Endodermal cell (in vitro differentiated cells): ENCODE results near the gene EGR2. TPM values are rescaled to one million over a fixed set of nuclear protein-coding genes. Genes with fewer than 3 reads are reported as not detected.

Experiments
- DNase-seq: peaks from one replicate; pipeline ENCODE4 v3.0.0-alpha.2; 2017
- H3K27ac ChIP-seq: 2 replicates; pipeline ENCODE4 v1.5.1; 2013; ENCODE audit warnings: mild to moderate bottlenecking, low read depth, low read length, moderate library complexity
- H3K27me3 ChIP-seq: 2 replicates; pipeline ENCODE4 v1.6.1; 2013; ENCODE audit warnings: mild to moderate bottlenecking, low read length, moderate library complexity; ENCODE audit not compliant: insufficient read depth, control insufficient read depth, poor library complexity, severe bottlenecking
- H3K36me3 ChIP-seq: 2 replicates; pipeline ENCODE4 v1.7.0; 2013; ENCODE audit warnings: mild to moderate bottlenecking, low read length, moderate library complexity; ENCODE audit not compliant: control insufficient read depth, insufficient read depth
- H3K4me1 ChIP-seq: one replicate; pipeline ENCODE4 v1.7.0; 2013; ENCODE audit warnings: low read length; ENCODE audit not compliant: control insufficient read depth, insufficient read depth
- H3K4me3 ChIP-seq: 2 replicates; pipeline ENCODE4 v1.5.1; 2013; ENCODE audit warnings: mild to moderate bottlenecking, low read length, moderate library complexity
- H3K9ac ChIP-seq: 2 replicates; pipeline ENCODE4 v1.6.1; 2013; ENCODE audit warnings: mild to moderate bottlenecking, low read length, moderate library complexity; ENCODE audit not compliant: poor library complexity, severe bottlenecking; ENCODE audit errors: extremely low read depth
- H3K9me3 ChIP-seq: 2 replicates; pipeline ENCODE4 v1.6.1; 2013; ENCODE audit warnings: mild to moderate bottlenecking, low read length, moderate library complexity; ENCODE audit not compliant: control insufficient read depth
- H3K27ac Mint-ChIP-seq: 2 replicates; pipeline ENCODE4 v1.8.0; 2020; ENCODE audit warnings: mixed read lengths
- H3K27me3 Mint-ChIP-seq: 2 replicates; pipeline ENCODE4 v1.8.0; 2021; ENCODE audit warnings: mild to moderate bottlenecking, mixed read lengths; ENCODE audit not compliant: insufficient read depth
- H3K36me3 Mint-ChIP-seq: 2 replicates; pipeline ENCODE4 v1.8.0; 2020; ENCODE audit warnings: low read depth, mixed read lengths
- H3K4me1 Mint-ChIP-seq: 2 replicates; pipeline ENCODE4 v1.8.0; 2020; ENCODE audit warnings: mixed read lengths
- H3K4me3 Mint-ChIP-seq: 2 replicates; pipeline ENCODE4 v1.8.0; 2020; ENCODE audit warnings: mild to moderate bottlenecking, moderate library complexity, mixed read lengths
- H3K9me3 Mint-ChIP-seq: 2 replicates; pipeline ENCODE4 v1.8.0; 2020; ENCODE audit warnings: mild to moderate bottlenecking, mixed read lengths
- CTCF ChIP-seq: fragments of 200-600 bp; sonication (generic); conservative IDR thresholded peaks from 2 replicates; pipeline ENCODE4 v1.5.0; 2021; ENCODE audit warnings: antibody characterized with exemption, mild to moderate bottlenecking
- WGBS, 2 experiments: methylation state at CpG; one replicate each; pipeline versions ENCODE4 v1.1.5 to v1.1.7; 2013; ENCODE audit warnings: missing lambda C conversion rate in 2 of 2, mixed read lengths in 1 of 2; ENCODE audit not compliant: insufficient coverage in 1 of 2, insufficient read length in 1 of 2; 5-methylcytosine and 5-hydroxymethylcytosine counted together
- total RNA-seq, 2 donors: library from RNA; stranded (reverse); fragmentation: NEBNext Ultra II Directional in 1 of 2; extraction: Animal tissue kit (Norgen Biotek cat#: 25700) in 1 of 2; gene quantifications; 2 replicates in 1 of 2; 3 replicates in 1 of 2; pipeline ENCODE4 v1.2.1, GENCODE V29; 2021

The EGR2 gene
- total RNA-seq, 2 donors from 2014 or later: 0.24 to 0.35 TPM

GRCh38 chr10:62816076-62816330 is 163 bp downstream of the EGR2 start:
- H3K9ac ChIP-seq: no peak overlapping the region
- H3K27ac ChIP-seq: no peak overlapping the region
- peaks cover 7% of the 10 kb centered on the region for H3K9me3 Mint-ChIP-seq
- peak overlapping the region; percentile 80 for H3K4me3 ChIP-seq
- DNase-seq: no peak
- WGBS, 2 experiments: 0 to 3% methylated on average over 1 to 2 of the region's 2 CpGs
- peak overlapping the region; percentile 83 for H3K27ac Mint-ChIP-seq
- peaks cover 94% of the 10 kb centered on the region for H3K27me3 Mint-ChIP-seq
- no peaks in the 10 kb centered on the region for H3K9me3 ChIP-seq
- H3K36me3 Mint-ChIP-seq: no peaks in the 10 kb centered on the region
- H3K4me1 Mint-ChIP-seq: peaks cover 15% of the 10 kb centered on the region
- H3K27me3 ChIP-seq: peaks cover 96% of the 10 kb centered on the region
- H3K36me3 ChIP-seq: no peaks in the 10 kb centered on the region
- no peak for TF ChIP-seq CTCF
- H3K4me1 ChIP-seq: no peaks in the 10 kb centered on the region
- peak overlapping the region; percentile 64 for H3K4me3 Mint-ChIP-seq

GRCh38 chr10:62815381-62816075 is 638 bp downstream of the EGR2 start:
- Histone ChIP-seq H3K9ac (no peak overlapping the region), H3K27ac (no peak overlapping the region), H3K27me3 (peaks cover 92% of the 10 kb centered on the region), H3K9me3 (no peaks in the 10 kb centered on the region), H3K36me3 (no peaks in the 10 kb centered on the region), H3K4me3 (peak overlapping the region; percentile 80), H3K4me1 (no peaks in the 10 kb centered on the region)
- DNase-seq: peak; percentile 72
- Mint-ChIP-seq H3K9me3 (peaks cover 7% of the 10 kb centered on the region), H3K36me3 (no peaks in the 10 kb centered on the region), H3K27me3 (peaks cover 90% of the 10 kb centered on the region), H3K4me3 (peak overlapping the region; percentile 64), H3K27ac (peak overlapping the region; percentile 83), H3K4me1 (peaks cover 15% of the 10 kb centered on the region)
- no peak for TF ChIP-seq CTCF
- WGBS, 2 experiments: 1 to 2% methylated on average over 27 to 59 of the region's 60 CpGs

- H3K27ac ChIP-seq: no peak overlapping the region
- TF ChIP-seq CTCF: no peak
- peaks cover 83% of the 10 kb centered on the region for H3K27me3 Mint-ChIP-seq
- H3K4me3 ChIP-seq: peak overlapping the region; percentile 80
- DNase-seq: peak; percentile 70
- H3K4me1 Mint-ChIP-seq: peaks cover 15% of the 10 kb centered on the region
- no peak overlapping the region for H3K9ac ChIP-seq
- no peaks in the 10 kb centered on the region for H3K36me3 Mint-ChIP-seq
- 6 to 7% methylated on average over 14 to 54 of the region's 54 CpGs for WGBS, 2 experiments
- H3K4me1 ChIP-seq: no peaks in the 10 kb centered on the region
- no peaks in the 10 kb centered on the region for H3K36me3 ChIP-seq
- H3K27ac Mint-ChIP-seq: no peak overlapping the region
- no peaks in the 10 kb centered on the region for H3K9me3 ChIP-seq
- peaks cover 7% of the 10 kb centered on the region for H3K9me3 Mint-ChIP-seq
- peak overlapping the region; percentile 64 for H3K4me3 Mint-ChIP-seq
- peaks cover 85% of the 10 kb centered on the region for H3K27me3 ChIP-seq
These were observed 1.3 kb downstream of the EGR2 start for GRCh38 chr10:62814756-62815380.
